Tibial nerve (tissue), 3 donors: ENCODE measurements around the gene MKNK1.

Experiments
- CTCF ChIP-seq, 5 experiments: fragments of 200-600 bp in 3 of 5; fragments of 450-650 bp in 2 of 5; sonication (generic) in 3 of 5; IDR thresholded peaks; one replicate each; pipeline ENCODE4 v1.5.1; 2016 to 2019; ENCODE audit warnings: antibody characterized with exemption in 5 of 5, mild to moderate bottlenecking in 3 of 5, moderate library complexity in 2 of 5
- POLR2A ChIP-seq, 2 donors: fragments of 450-650 bp; IDR thresholded peaks; one replicate each; pipeline ENCODE4 v1.6.1; 2017; ENCODE audit warnings: antibody characterized with exemption in 2 of 2, mild to moderate bottlenecking in 2 of 2, moderate library complexity in 2 of 2

- TF ChIP-seq CTCF (IDR thresholded peaks at IDR 0.05) (no peak), POLR2A (IDR thresholded peaks at IDR 0.05) (no peak)
These were observed 4.8 kb downstream of the MKNK1 start for GRCh38 chr1:46599059-46599970.
